GM18505 (cell line): ENCODE measurements around the gene PTPRG.

ENCODE experiments used
- ATAC-seq: cut with Tn5 transposase; IDR thresholded peaks from one replicate; pipeline ENCODE4 v1.9.1; 2021; ENCODE audit not compliant: unreplicated experiment
- POLR2A ChIP-seq: IDR thresholded peaks from 4 replicates; pipeline ENCODE4 v1.6.1; 2011; ENCODE audit warnings: borderline replicate concordance; ENCODE audit not compliant: insufficient read depth, insufficient read length; ENCODE audit errors: extremely low read depth

Gene PTPRG

GRCh38 chr3:61955483-61955882, 394.1 kb downstream of the PTPRG start:
- no peak for TF ChIP-seq POLR2A

GRCh38 chr3:61956236-61956635, 394.9 kb downstream of the PTPRG start:
- ATAC-seq: no peak
- no peak for TF ChIP-seq POLR2A

More at GRCh38 chr3:61955483-61955882, 394.1 kb downstream of the PTPRG start:
- ATAC-seq: no peak

- TF ChIP-seq POLR2A: no peak
- no peak for ATAC-seq
These were observed 395.9 kb downstream of the PTPRG start for GRCh38 chr3:61957259-61957658.

- no peak for ATAC-seq
These were observed 399.6 kb downstream of the PTPRG start for GRCh38 chr3:61960976-61961375.

GRCh38 chr3:61961900-61962299, 400.5 kb downstream of the PTPRG start:
- no peak for ATAC-seq
- TF ChIP-seq POLR2A: no peak

More at GRCh38 chr3:61960976-61961375, 399.6 kb downstream of the PTPRG start:
- no peak for TF ChIP-seq POLR2A

- no peak for ATAC-seq
- TF ChIP-seq POLR2A: no peak
These were observed 403.2 kb downstream of the PTPRG start for GRCh38 chr3:61964566-61964965.

- no peak for ATAC-seq
- TF ChIP-seq POLR2A: no peak
These were observed 404.4 kb downstream of the PTPRG start for GRCh38 chr3:61965770-61966131.

GRCh38 chr3:61966200-61966599, 404.8 kb downstream of the PTPRG start:
- no peak for ATAC-seq
- no peak for TF ChIP-seq POLR2A

- TF ChIP-seq POLR2A: no peak
- ATAC-seq: no peak
These were observed 405.6 kb downstream of the PTPRG start for GRCh38 chr3:61967019-61967418.

GRCh38 chr3:61967937-61968336, 406.6 kb downstream of the PTPRG start:
- ATAC-seq: no peak
- TF ChIP-seq POLR2A: no peak

GRCh38 chr3:61974662-61975061, 413.3 kb downstream of the PTPRG start:
- no peak for ATAC-seq
- no peak for TF ChIP-seq POLR2A

GRCh38 chr3:61975199-61975598, 413.8 kb downstream of the PTPRG start:
- ATAC-seq: no peak
- TF ChIP-seq POLR2A: no peak

GRCh38 chr3:61975936-61976335, 414.6 kb downstream of the PTPRG start:
- ATAC-seq: no peak

GRCh38 chr3:61978460-61979419, 417.4 kb downstream of the PTPRG start:
- no peak for TF ChIP-seq POLR2A
- ATAC-seq: no peak

More at GRCh38 chr3:61975936-61976335, 414.6 kb downstream of the PTPRG start:
- TF ChIP-seq POLR2A: no peak
